WI38 (cell line): ENCODE measurements around the gene CTNND2.

Experiments
- H3K4me3 ChIP-seq: 2 replicates; pipeline ENCODE4 v1.5.1; 2011; ENCODE audit warnings: low read depth, mild to moderate bottlenecking, control low read depth, low read length
- TF ChIP-seq, protein P1 (sequence below): IDR thresholded peaks from 2 replicates; pipeline ENCODE4 v1.5.1; 2012; ENCODE audit warnings: low read depth, mild to moderate bottlenecking, control low read depth, low read length

Gene CTNND2

DNA sequence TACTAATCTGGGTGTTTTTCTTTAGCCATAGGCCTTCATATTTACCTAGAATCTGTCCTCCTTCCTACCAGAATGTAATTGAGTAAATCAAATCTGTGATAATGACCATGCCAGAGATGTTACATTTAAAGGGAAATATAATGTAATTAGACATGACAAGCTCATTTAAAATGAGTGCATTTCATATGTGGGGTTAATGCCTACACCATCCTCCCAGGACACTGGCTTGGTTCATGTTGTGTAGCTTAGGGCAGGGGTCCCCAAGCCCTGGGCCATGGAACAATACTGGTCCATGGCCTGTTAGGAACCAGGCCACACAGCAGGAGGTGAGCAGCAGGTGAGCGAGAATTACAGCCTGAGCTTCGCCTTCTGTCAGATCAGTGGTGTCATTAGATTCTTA, 866.3 kb downstream of the CTNND2 start:
- TF ChIP-seq, protein P1, sequence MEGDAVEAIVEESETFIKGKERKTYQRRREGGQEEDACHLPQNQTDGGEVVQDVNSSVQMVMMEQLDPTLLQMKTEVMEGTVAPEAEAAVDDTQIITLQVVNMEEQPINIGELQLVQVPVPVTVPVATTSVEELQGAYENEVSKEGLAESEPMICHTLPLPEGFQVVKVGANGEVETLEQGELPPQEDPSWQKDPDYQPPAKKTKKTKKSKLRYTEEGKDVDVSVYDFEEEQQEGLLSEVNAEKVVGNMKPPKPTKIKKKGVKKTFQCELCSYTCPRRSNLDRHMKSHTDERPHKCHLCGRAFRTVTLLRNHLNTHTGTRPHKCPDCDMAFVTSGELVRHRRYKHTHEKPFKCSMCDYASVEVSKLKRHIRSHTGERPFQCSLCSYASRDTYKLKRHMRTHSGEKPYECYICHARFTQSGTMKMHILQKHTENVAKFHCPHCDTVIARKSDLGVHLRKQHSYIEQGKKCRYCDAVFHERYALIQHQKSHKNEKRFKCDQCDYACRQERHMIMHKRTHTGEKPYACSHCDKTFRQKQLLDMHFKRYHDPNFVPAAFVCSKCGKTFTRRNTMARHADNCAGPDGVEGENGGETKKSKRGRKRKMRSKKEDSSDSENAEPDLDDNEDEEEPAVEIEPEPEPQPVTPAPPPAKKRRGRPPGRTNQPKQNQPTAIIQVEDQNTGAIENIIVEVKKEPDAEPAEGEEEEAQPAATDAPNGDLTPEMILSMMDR: no peak
- no peak overlapping the region for H3K4me3 ChIP-seq

DNA sequence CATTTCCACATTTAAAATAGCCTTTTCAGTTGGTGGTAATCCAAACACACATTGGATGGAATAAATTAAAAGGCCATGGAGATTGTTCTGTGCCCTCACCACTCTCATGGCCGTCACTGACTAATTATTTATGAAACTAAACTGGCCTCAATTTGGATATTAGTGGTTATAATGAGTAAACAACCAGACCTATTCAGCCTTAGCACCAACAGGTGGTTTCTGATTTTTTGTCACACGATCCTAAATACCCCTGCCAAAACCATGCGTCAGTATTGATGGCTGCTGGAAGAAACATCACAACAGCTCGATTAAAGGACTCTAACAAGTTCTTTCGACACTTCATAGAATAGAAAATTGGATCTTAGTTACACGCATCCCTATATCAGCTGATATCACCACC, 867.2 kb downstream of the CTNND2 start:
- TF ChIP-seq, protein P1: no peak

DNA sequence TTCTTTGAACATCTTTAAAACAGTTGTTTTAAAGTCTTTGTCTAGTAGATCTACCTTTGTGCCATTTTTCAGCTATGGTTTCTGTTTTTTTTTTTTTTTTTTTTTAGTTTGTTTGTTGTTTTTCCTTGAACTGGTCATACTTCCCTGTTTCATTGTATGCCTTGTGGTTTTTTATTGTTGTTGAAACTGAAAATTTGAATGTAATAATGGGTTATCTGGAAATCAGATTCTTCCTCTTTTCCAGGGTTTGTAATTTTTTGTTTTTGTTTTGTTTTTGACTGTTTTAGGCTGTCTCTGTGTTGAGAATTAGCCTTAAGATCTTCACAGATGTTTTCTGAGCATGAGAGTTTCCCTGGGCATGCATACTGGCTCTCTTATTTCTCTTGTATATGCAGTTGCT, 873.6 kb downstream of the CTNND2 start:
- TF ChIP-seq, protein P1: no peak
- no peak overlapping the region for H3K4me3 ChIP-seq

More for the DNA sequence above, 867.2 kb downstream of the CTNND2 start:
- no peak overlapping the region for H3K4me3 ChIP-seq

DNA sequence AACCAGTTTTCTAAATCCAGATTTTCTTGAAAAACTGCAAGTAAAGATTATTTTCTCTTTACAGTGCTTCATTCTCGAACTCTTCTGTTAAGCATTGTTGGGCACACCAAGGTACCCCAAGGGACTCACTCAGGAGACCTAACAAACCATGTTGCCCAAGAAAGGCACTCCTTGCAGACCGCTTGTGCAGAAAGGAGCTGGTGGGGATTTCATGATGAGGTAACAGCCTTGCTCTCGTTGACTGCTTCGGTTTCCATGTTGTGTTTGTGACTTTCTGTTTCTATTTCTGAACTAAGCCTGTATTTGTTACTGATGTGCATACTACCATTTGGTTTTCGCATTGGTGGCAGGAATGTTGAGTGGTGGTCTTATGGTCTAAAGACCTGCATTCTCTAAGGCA, 876.6 kb downstream of the CTNND2 start:
- H3K4me3 ChIP-seq: no peak overlapping the region
- TF ChIP-seq, protein P1: no peak

DNA sequence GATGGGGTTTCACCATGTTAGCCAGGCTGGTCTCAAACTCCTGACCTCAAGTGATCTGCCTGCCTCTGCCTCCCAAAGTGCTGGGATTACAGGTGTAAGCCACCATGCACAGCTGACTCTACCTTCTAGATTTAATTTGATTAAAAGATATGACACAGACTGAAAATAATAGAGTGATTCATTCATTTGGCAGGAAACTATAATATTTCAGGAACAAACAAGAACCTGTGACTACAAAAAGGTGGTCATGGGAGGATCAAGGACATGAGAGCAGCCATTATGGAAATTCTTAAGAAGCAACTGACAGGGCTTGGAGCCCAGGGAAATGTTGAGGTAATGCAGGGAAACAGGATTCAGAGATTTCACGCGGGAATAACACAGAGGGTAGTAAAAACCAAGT, 877.7 kb downstream of the CTNND2 start:
- TF ChIP-seq, protein P1: no peak
- no peak overlapping the region for H3K4me3 ChIP-seq

DNA sequence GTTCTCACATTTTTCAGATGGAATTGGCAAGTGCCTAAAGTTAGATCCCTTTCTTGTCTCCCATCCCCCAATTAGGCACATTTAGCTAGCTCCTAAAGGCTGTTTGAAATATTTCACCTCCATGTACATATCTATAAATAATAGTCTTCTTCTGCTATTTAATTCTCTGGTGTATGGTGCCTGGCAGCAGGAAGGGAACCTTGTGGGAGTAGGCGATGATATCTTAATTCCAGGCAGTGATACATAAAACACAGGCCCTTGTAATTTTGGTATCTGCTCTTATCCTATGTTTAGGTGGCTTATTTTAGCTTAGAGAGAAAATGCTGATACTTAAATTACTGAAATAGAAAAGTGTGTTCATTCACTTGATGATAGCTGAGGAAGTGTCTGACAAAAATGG, 880.3 kb downstream of the CTNND2 start:
- TF ChIP-seq, protein P1: no peak
- no peak overlapping the region for H3K4me3 ChIP-seq

DNA sequence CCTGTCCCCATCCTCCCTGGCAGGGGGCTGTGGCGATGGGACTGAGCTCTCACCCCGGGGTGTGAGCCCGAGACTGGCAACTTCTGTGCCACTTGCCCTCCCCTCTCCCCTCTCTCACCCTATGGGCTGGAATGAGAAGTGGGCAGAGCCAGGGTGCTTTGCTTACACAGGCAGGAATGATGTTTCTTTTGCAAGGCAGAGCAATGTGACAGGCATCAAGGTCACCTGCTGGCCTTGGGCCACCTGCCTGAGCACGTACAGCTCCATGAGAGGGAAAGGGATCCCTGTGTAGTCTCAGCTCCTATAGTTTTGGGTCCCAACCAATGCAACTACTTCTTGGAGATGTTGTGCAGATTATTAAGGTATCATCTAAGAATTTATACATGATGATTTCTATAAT, 890.5 kb downstream of the CTNND2 start:
- no peak overlapping the region for H3K4me3 ChIP-seq
- TF ChIP-seq, protein P1: no peak
